SK-N-SH treated with all-trans-retinoic acid at 6 μM for 48 hours (cell line): ENCODE measurements around the gene TNPO3.
"Not testable (repeated sequence)": the region's sequence is repeated elsewhere in the genome, so short reads cannot be mapped to it uniquely, and the experiment has no call there.

ENCODE experiments used
- ATAC-seq: fragments of 200-7000 bp; cut with Tn5 transposase; 3 replicates; pipeline ENCODE4 v1.9.1; 2020; ENCODE audit warnings: mild to moderate bottlenecking, moderate library complexity
- ARNTL ChIP-seq: fragments of 450-650 bp; formaldehyde crosslinking; IDR thresholded peaks from 2 replicates; pipeline ENCODE4 v1.5.0; 2020; ENCODE audit warnings: low read depth, mild to moderate bottlenecking, moderate library complexity, borderline replicate concordance
- CREB5 ChIP-seq: fragments of 250-450 bp; sonication (Bioruptor Pico); IDR thresholded peaks from 2 replicates; pipeline ENCODE4 v1.5.1; 2020; ENCODE audit warnings: low read depth, mild to moderate bottlenecking, moderate library complexity
- CSDC2 ChIP-seq: fragments of 250-450 bp; sonication (Bioruptor Pico); IDR thresholded peaks from 2 replicates; pipeline ENCODE4 v1.5.0; 2020; ENCODE audit warnings: mild to moderate bottlenecking, moderate library complexity
- CSRNP3 ChIP-seq: fragments of 250-450 bp; sonication (Bioruptor Pico); IDR thresholded peaks from 2 replicates; pipeline ENCODE4 v1.5.1; 2021; ENCODE audit warnings: mild to moderate bottlenecking, moderate library complexity
- ESRRG ChIP-seq: fragments of 250-450 bp; sonication (Bioruptor Pico); IDR thresholded peaks from 2 replicates; pipeline ENCODE4 v1.6.1; 2021; ENCODE audit warnings: mild to moderate bottlenecking
- ISL1 ChIP-seq: fragments of 250-450 bp; sonication (Bioruptor Pico); IDR thresholded peaks from 2 replicates; pipeline ENCODE4 v2.1.2; 2022; ENCODE audit warnings: mild to moderate bottlenecking, moderate library complexity
- OSR1 ChIP-seq: fragments of 250-450 bp; sonication (Bioruptor Pico); IDR thresholded peaks from 2 replicates; pipeline ENCODE4 v1.8.0; 2022; ENCODE audit warnings: moderate library complexity, mild to moderate bottlenecking, inconsistent platforms
- PPARA ChIP-seq: fragments of 250-450 bp; sonication (Bioruptor Pico); IDR thresholded peaks from 2 replicates; pipeline ENCODE4 v1.5.0; 2020; ENCODE audit warnings: mild to moderate bottlenecking, borderline replicate concordance
- RARB ChIP-seq: fragments of 250-450 bp; sonication (Bioruptor Pico); IDR thresholded peaks from 2 replicates; pipeline ENCODE4 v1.8.0; 2021; ENCODE audit warnings: mild to moderate bottlenecking, moderate library complexity
- SNAI2 ChIP-seq: fragments of 250-450 bp; sonication (Bioruptor Pico); IDR thresholded peaks from 2 replicates; pipeline ENCODE4 v1.5.0; 2020; ENCODE audit warnings: mild to moderate bottlenecking, moderate library complexity
- TOX ChIP-seq: fragments of 250-450 bp; sonication (Bioruptor Pico); IDR thresholded peaks from 2 replicates; pipeline ENCODE4 v1.8.0; 2021; ENCODE audit warnings: mild to moderate bottlenecking, moderate library complexity, borderline replicate concordance
- TSHZ2 ChIP-seq: fragments of 250-450 bp; sonication (Bioruptor Pico); IDR thresholded peaks from 2 replicates; pipeline ENCODE4 v1.5.0; 2020; ENCODE audit warnings: mild to moderate bottlenecking, moderate library complexity
- ZC3H10 ChIP-seq: fragments of 250-450 bp; sonication (Bioruptor Pico); IDR thresholded peaks from 2 replicates; pipeline ENCODE4 v1.5.1; 2021; ENCODE audit warnings: mild to moderate bottlenecking, moderate library complexity
- ZFP3 ChIP-seq: fragments of 250-450 bp; sonication (Bioruptor Pico); IDR thresholded peaks from 2 replicates; pipeline ENCODE4 v1.5.0; 2020; ENCODE audit warnings: mild to moderate bottlenecking, moderate library complexity
- ZFP30 ChIP-seq: fragments of 450-650 bp; formaldehyde crosslinking; IDR thresholded peaks from 2 replicates; pipeline ENCODE4 v1.5.0; 2022; ENCODE audit warnings: mild to moderate bottlenecking, moderate library complexity
- ZNF70 ChIP-seq: fragments of 450-650 bp; formaldehyde crosslinking; IDR thresholded peaks from 2 replicates; pipeline ENCODE4 v1.5.0; 2020; ENCODE audit warnings: mild to moderate bottlenecking, moderate library complexity
- TF ChIP-seq, protein P1 (sequence below): fragments of 250-450 bp; sonication (Bioruptor Pico); IDR thresholded peaks from 2 replicates; pipeline ENCODE4 v1.8.0; 2021; ENCODE audit warnings: low read depth, mild to moderate bottlenecking, moderate library complexity, borderline replicate concordance

TNPO3 gene

GRCh38 chr7:128946936-128947830 is 107.7 kb downstream of the TNPO3 start (continued):
- TF ChIP-seq, protein P1, sequence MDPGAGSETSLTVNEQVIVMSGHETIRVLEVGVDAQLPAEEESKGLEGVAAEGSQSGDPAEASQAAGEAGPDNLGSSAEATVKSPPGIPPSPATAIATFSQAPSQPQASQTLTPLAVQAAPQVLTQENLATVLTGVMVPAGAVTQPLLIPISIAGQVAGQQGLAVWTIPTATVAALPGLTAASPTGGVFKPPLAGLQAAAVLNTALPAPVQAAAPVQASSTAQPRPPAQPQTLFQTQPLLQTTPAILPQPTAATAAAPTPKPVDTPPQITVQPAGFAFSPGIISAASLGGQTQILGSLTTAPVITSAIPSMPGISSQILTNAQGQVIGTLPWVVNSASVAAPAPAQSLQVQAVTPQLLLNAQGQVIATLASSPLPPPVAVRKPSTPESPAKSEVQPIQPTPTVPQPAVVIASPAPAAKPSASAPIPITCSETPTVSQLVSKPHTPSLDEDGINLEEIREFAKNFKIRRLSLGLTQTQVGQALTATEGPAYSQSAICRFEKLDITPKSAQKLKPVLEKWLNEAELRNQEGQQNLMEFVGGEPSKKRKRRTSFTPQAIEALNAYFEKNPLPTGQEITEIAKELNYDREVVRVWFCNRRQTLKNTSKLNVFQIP (CRISPR knock-in tag) = no peak
- no peak for TF ChIP-seq RARB (CRISPR knock-in tag)

DNA sequence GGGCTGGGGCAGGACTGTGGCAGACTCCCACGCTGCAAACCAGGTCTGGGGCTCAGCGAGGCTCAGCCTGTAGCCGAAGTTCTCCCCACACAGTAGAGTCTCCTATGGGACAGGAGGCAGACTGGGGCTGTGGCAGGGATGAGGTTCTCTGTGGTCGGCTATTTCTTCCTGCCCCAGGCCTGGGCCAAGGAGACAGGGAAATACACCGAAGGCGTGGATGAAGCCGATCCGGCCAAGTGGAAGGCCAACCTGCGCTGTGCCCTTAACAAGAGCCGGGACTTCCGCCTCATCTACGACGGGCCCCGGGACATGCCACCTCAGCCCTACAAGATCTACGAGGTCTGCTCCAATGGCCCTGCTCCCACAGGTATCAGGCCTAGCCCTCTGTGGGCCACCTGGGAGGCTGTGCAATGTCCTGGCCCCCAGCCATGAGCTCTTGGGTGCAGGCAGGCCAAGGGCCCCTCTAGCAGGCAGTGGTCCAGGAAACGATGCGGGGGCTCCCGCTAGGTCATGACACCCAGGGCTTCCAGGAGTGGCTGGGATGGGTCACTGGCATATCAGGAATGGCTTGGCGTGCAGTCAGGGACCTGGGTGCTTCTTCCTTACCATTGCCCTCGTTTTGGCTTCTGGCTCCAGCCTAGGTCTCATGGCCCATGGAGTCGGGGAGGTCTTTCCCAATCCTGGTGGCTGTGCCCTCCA is 109.1 kb downstream of the TNPO3 start:
- no peak for TF ChIP-seq CREB5 (CRISPR knock-in tag)
- no peak for TF ChIP-seq OSR1 (CRISPR knock-in tag)
- TF ChIP-seq ZNF70 (CRISPR knock-in tag) = no peak
- no peak for TF ChIP-seq RARB (CRISPR knock-in tag)
- TF ChIP-seq ESRRG (CRISPR knock-in tag) = no peak
- TF ChIP-seq ZFP3 (CRISPR knock-in tag) = no peak
- TF ChIP-seq, protein P1 (CRISPR knock-in tag) = no peak
- TF ChIP-seq PPARA (CRISPR knock-in tag) = no peak
- TF ChIP-seq ZC3H10 (CRISPR knock-in tag) = no peak
- TF ChIP-seq CSRNP3 (CRISPR knock-in tag) = no peak

DNA sequence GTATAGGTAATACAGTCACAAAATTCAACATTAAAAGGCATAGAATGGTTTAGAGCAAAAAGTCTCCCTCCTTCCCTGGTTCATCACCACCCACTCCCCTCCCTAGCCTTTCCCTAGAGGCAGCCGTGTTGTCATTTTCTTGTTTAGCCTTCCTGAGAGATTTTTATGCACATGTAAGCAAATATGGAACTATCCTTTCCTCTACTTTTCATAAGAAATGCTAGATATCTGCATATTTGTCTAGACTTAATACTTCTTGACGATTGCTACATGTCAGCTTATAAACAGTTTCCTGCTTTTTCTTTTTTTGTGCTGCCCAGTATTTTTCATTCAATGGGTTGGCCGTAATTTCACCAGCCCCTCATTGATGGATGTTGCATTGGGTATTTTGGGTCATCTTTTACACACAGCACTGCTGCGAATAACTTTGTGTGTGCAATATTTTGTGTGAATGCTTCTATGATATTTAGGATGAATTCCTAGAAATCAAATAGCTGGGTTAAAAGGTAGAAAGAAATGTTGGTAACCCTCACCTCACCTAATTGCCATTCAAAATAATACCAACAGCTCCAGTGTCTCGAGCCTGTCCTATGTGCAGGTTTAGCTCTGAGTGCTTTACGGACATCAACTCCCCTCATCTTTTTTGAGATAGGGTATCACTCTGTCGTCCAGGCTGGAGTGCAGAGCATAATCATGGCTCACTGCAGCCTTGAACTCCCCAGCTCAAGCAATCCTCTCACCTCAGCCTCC is 110.2 kb downstream of the TNPO3 start:
- no peak for TF ChIP-seq ARNTL
- TF ChIP-seq RARB (CRISPR knock-in tag) = no peak
- TF ChIP-seq TSHZ2 = no peak
- TF ChIP-seq ZFP3 (CRISPR knock-in tag) = no peak
- TF ChIP-seq CSRNP3 (CRISPR knock-in tag) = no peak
- no peak for TF ChIP-seq ISL1 (CRISPR knock-in tag)
- TF ChIP-seq SNAI2 (CRISPR knock-in tag) = no peak
- TF ChIP-seq ZFP30 (CRISPR knock-in tag) = no peak
- no peak for TF ChIP-seq CSDC2
- TF ChIP-seq TOX = no peak
- no peak for TF ChIP-seq ESRRG (CRISPR knock-in tag)
- no peak for ATAC-seq

More for the DNA sequence above, 109.1 kb downstream of the TNPO3 start:
- ATAC-seq = peak; percentile 5; the same call in 2 of the 3 replicates

DNA sequence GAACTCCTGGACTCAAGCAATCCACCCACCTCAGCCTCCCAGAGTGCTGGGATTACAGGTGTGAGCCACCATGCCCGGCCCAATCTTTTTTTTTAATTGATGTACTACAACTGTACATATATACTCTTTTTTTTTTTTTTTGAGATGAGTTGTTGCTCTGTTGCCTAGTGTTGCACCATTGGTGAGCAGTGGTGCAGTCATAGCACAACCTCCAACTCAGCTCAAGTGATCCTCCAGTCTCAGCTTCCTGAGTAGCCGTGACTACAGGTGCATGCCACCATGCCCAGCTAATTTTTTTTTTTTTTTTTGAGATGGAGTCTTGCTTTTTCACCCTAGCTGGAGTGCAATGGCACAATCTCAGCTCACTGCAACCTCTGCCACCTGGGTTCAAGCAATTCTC is 111.7 kb downstream of the TNPO3 start:
- ATAC-seq = not testable (repeated sequence)
